Upper lobe of left lung (tissue), 6 donors: ENCODE data around the gene GPC5. TPM values are rescaled to one million over a fixed set of nuclear protein-coding genes. Genes with fewer than 3 reads are reported as not detected.
"Not testable (repeated sequence)": the region's sequence is repeated elsewhere in the genome, so short reads cannot be mapped to it uniquely, and the experiment has no call there.

Source experiments
- ATAC-seq, 2 donors: fragments of 200-7000 bp; cut with Tn5 transposase; one replicate each; pipeline ENCODE4 v1.9.1; 2022; ENCODE audit warnings: mild to moderate bottlenecking in 2 of 2, moderate library complexity in 2 of 2; ENCODE audit not compliant: low FRiP score in 2 of 2
- DNase-seq, 2 donors: peaks; one replicate each; pipeline ENCODE4 v3.0.0-alpha.2; 2019 to 2020
- H3K27ac ChIP-seq, 4 donors: fragments of 200-600 bp; sonication (generic); one replicate each; pipeline ENCODE4 v1.5.1; 2016 to 2019
- H3K27me3 ChIP-seq, 4 donors: fragments of 200-600 bp; sonication (generic); one replicate each; pipeline ENCODE4 v1.5.1; 2017 to 2019
- H3K36me3 ChIP-seq, 4 donors: fragments of 200-600 bp; sonication (generic); one replicate each; pipeline ENCODE4 v1.5.1; 2016 to 2019
- H3K4me1 ChIP-seq, 4 donors: fragments of 200-600 bp; sonication (generic); one replicate each; pipeline ENCODE4 v1.5.1; 2018 to 2019
- H3K4me3 ChIP-seq, 4 donors: fragments of 200-600 bp; sonication (generic); one replicate each; pipeline ENCODE4 v1.5.1; 2017 to 2019; ENCODE audit warnings: mild to moderate bottlenecking in 2 of 4, moderate library complexity in 1 of 4
- H3K9me3 ChIP-seq, 4 donors: fragments of 200-600 bp; sonication (generic); one replicate each; pipeline ENCODE4 v1.5.1; 2018 to 2019
- EP300 ChIP-seq, 4 donors: sonication (generic); formaldehyde crosslinking; IDR thresholded peaks; one replicate each; pipeline ENCODE4 v1.5.1; 2017; ENCODE audit warnings: antibody characterized with exemption in 4 of 4, control low read depth in 2 of 4
- POLR2A ChIP-seq, 4 donors: fragments of 450-650 bp; IDR thresholded peaks; one replicate each; pipeline ENCODE4 v1.5.1; 2016 to 2017; ENCODE audit warnings: antibody characterized with exemption in 4 of 4, mild to moderate bottlenecking in 2 of 4
- POLR2AphosphoS5 ChIP-seq, 2 donors: sonication (generic); formaldehyde crosslinking; IDR thresholded peaks; one replicate each; pipeline ENCODE4 v1.5.1; 2017; ENCODE audit warnings: antibody characterized with exemption in 2 of 2
- WGBS, 2 donors: methylation state at CpG; one replicate each; pipeline ENCODE4 v1.1.5; 2017 to 2018; 5-methylcytosine and 5-hydroxymethylcytosine counted together
- total RNA-seq, 6 donors: library from RNA; depleted of rRNA in 4 of 6; stranded (reverse); fragments of >200 nt in 4 of 6; gene quantifications; one replicate each; pipeline versions ENCODE4 v1.1.0 to v1.2.1, GENCODE V29; 2016 to 2021
- TF ChIP-seq, protein P1 (sequence below), 6 experiments: fragments of 450-650 bp in 4 of 6; fragments of 200-600 bp in 2 of 6; sonication (generic) in 2 of 6; IDR thresholded peaks; one replicate each; pipeline ENCODE4 v1.5.1; 2016 to 2019; ENCODE audit warnings: antibody characterized with exemption in 6 of 6
- donor health status: DM: no; HTN: no; CAD: no; lungs with moderate emphysema.
- donor health status: DM: no; HTN: yes; CAD: no; lungs with severe emphysema.

GPC5 gene
- total RNA-seq, 6 donors from 2014 or later: 7.6 to 51.4 (median 12.8) TPM

DNA sequence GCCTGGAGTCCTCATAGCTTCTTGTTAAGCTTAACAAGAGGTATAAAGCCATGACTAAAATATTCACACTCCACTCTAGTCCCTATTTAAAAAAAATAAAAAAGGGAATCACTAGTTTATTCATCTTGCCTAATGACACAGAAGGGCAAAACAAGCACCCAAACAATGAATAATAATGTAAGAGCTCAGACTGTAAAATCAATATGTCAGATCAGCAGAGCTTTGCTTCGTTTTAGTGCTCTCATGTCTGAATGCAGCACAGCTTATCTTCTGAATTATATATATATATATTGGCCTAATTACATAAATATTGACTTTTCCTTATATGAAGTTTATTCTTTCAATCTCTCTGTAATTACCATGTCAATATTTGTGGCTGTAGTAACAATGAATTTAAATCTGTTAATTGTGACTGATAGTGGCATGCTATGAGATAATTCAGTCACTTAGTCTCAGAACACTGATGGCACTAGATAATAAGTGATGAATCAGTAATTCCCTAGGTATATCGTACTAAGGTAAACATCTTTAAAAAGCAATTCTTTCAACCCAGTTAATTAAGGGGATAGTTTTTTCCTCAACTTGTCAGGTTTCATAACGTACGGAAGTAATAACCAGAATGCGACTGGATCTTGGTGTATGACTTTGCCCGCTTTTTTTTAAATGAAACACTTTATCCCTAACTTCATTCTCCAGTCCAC, 1466.3 kb downstream of the GPC5 start:
- no peak overlapping the region for H3K27ac ChIP-seq
- no peak overlapping the region for H3K4me3 ChIP-seq
- ATAC-seq (no peak), DNase-seq (no peak)
- H3K27me3 ChIP-seq: no peaks in the 10 kb centered on the region
- no peaks in the 10 kb centered on the region for H3K9me3 ChIP-seq
- no peaks in the 10 kb centered on the region for H3K4me1 ChIP-seq
- TF ChIP-seq, protein P1, sequence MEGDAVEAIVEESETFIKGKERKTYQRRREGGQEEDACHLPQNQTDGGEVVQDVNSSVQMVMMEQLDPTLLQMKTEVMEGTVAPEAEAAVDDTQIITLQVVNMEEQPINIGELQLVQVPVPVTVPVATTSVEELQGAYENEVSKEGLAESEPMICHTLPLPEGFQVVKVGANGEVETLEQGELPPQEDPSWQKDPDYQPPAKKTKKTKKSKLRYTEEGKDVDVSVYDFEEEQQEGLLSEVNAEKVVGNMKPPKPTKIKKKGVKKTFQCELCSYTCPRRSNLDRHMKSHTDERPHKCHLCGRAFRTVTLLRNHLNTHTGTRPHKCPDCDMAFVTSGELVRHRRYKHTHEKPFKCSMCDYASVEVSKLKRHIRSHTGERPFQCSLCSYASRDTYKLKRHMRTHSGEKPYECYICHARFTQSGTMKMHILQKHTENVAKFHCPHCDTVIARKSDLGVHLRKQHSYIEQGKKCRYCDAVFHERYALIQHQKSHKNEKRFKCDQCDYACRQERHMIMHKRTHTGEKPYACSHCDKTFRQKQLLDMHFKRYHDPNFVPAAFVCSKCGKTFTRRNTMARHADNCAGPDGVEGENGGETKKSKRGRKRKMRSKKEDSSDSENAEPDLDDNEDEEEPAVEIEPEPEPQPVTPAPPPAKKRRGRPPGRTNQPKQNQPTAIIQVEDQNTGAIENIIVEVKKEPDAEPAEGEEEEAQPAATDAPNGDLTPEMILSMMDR (IDR thresholded peaks at IDR 0.05): no peak
- TF ChIP-seq POLR2AphosphoS5 (IDR thresholded peaks at IDR 0.05) (no peak), POLR2A (IDR thresholded peaks at IDR 0.05) (no peak), EP300 (IDR thresholded peaks at IDR 0.05) (no peak)
- no peaks in the 10 kb centered on the region for H3K36me3 ChIP-seq
- 79 to 84% methylated on average over 6 of the region's 6 CpGs for WGBS, 2 donors

DNA sequence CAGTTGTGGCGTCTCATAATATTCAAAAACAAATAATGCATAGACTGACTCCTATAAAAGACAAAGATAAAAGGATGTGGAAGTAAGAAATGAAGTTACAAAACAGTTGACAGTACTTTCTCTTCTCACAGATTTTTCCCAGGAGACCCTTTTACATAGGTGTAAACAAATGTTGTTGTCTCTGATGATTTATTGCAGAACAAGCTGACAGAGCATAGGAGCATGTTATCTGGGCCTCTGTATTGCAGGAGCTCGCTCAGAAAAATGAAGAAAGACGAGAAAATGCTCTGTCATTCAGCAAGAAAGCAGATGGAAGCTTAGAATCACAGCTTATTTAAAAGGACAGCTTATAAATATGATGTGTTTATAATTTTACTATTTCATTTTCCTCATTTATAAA, 1474.6 kb downstream of the GPC5 start:
- TF ChIP-seq, protein P1 (IDR thresholded peaks at IDR 0.05): no peak
- no peak for TF ChIP-seq POLR2A (IDR thresholded peaks at IDR 0.05)
- Histone ChIP-seq H3K27ac (no peak overlapping the region), H3K9me3 (no peaks in the 10 kb centered on the region), H3K36me3 (no peaks in the 10 kb centered on the region), H3K27me3 (no peaks in the 10 kb centered on the region), H3K4me1 (no peaks in the 10 kb centered on the region), H3K4me3 (no peak overlapping the region)
- ATAC-seq (no peak), DNase-seq (no peak)
- WGBS, 2 donors: 60 to 61% methylated on average over 3 of the region's 3 CpGs

DNA sequence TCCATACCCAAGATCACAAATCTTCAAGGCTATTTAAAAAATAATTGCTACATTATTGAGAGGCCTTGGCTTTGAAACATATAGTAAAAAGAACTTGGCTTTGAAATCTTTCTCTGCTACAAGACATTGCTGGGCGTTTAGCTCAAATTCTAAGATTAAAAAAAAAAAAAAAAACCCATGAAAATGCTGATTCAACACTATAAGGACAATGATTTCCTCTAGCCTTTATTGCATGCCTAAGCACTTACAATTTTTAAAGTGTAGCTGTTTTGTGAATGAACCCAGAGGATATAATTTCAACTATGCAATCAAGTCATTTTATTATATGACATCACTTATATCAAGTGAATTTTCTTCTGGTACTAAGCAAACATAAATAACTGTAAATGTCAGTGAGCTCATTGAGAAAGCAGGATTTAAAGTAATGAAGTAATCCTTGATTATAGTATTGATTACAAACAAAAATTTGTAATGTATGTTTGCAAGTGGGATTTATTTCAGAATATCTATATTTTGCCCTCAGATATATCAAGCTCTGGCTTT, 1488.2 kb downstream of the GPC5 start:
- Histone ChIP-seq H3K36me3 (no peaks in the 10 kb centered on the region), H3K9me3 (no peaks in the 10 kb centered on the region), H3K27me3 (no peaks in the 10 kb centered on the region), H3K4me3 (no peak overlapping the region), H3K4me1 (no peaks in the 10 kb centered on the region), H3K27ac (no peak overlapping the region)
- 63 to 68% methylated on average over 1 of the region's 1 CpG for WGBS, 2 donors
- ATAC-seq (no peak), DNase-seq (no peak)
- TF ChIP-seq POLR2AphosphoS5 (IDR thresholded peaks at IDR 0.05) (no peak), POLR2A (IDR thresholded peaks at IDR 0.05) (no peak), EP300 (IDR thresholded peaks at IDR 0.05) (no peak)
- TF ChIP-seq, protein P1 (IDR thresholded peaks at IDR 0.05): no peak

DNA sequence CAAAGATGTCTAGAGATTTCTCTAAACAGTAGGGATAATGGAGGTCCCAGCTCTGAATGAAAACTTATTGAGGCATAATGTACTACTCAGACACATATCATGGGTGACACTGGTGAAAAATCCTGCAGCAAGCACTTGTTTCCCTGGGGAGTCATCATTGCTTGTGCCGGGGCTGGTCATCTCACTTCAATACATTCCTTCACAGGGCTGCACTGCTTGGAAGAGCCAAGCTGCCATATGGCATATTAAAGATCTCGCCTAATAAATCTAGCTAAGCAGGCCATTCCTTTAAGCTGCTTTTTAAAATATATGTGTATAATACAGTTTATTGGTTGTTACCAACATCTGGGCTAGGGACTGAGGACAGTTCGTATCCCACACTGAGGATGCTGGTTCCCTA, 1496.0 kb downstream of the GPC5 start:
- TF ChIP-seq POLR2AphosphoS5 (IDR thresholded peaks at IDR 0.05): no peak
- TF ChIP-seq, protein P1 (IDR thresholded peaks at IDR 0.05): no peak
- no peak for TF ChIP-seq POLR2A (IDR thresholded peaks at IDR 0.05)
- no peak for TF ChIP-seq EP300 (IDR thresholded peaks at IDR 0.05)
- Histone ChIP-seq H3K9me3 (peaks cover 0 to 4% (median 0%) of the 10 kb centered on the region in 4 donors), H3K36me3 (no peaks in the 10 kb centered on the region), H3K4me1 (no peaks in the 10 kb centered on the region), H3K4me3 (no peak overlapping the region), H3K27me3 (no peaks in the 10 kb centered on the region), H3K27ac (no peak overlapping the region)
- no peak for ATAC-seq
- WGBS, 2 donors: 77 to 81% methylated on average over 3 of the region's 3 CpGs
- DNase-seq: no peak

DNA sequence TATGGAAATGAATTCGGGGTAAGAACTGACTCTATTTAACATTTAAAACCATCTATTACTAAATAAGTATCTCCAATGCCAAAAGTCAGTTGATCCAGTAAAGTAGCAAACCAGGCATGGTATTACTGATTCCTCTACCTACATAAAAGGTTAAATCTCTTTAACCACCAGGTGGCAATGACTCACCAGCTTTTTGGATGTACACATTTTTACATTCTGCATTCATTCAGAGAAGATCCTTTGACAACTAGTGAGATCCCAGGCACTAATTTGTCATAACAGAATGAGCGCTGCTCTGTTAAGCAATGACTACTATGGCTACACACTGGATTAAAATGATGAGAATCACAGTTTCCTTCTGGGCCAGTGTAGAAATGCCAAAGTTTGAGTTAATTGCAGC, 1498.4 kb downstream of the GPC5 start:
- DNase-seq: no peak
- H3K27ac ChIP-seq: no peak overlapping the region
- no peaks in the 10 kb centered on the region for H3K4me1 ChIP-seq
- TF ChIP-seq POLR2A (IDR thresholded peaks at IDR 0.05): no peak
- TF ChIP-seq EP300 (IDR thresholded peaks at IDR 0.05): no peak
- TF ChIP-seq POLR2AphosphoS5 (IDR thresholded peaks at IDR 0.05): no peak
- TF ChIP-seq, protein P1 (IDR thresholded peaks at IDR 0.05): no peak
- no peaks in the 10 kb centered on the region for H3K36me3 ChIP-seq
- H3K27me3 ChIP-seq: no peaks in the 10 kb centered on the region
- no peak overlapping the region for H3K4me3 ChIP-seq
- no peak for ATAC-seq
- H3K9me3 ChIP-seq: peaks cover 0 to 4% (median 0%) of the 10 kb centered on the region in 4 donors
- 58 to 62% methylated on average over 2 of the region's 2 CpGs for WGBS, 2 donors

DNA sequence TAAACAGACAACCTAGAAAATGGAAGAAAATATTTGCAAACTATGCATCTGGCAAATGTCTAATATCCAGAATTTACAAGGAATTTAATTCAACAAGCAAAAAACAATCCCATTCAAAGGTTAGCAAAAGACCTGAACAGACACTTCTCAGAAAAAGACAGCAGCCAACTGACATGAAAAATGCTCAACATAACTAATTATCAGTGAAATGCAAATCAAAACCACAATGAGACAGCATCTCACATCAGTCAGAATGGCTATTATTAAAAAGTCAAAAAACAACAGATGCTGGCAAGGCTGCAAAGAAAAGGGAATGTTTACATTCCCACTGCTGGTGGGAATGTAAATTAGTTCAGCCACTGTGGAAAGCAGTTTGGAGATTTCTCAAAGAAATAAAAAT, 1500.5 kb downstream of the GPC5 start:
- not testable (repeated sequence) for H3K4me1 ChIP-seq, H3K27ac ChIP-seq, DNase-seq, ATAC-seq, H3K9me3 ChIP-seq, H3K36me3 ChIP-seq, H3K4me3 ChIP-seq, H3K27me3 ChIP-seq
